Activated T-cell treated with anti-CD3 and anti-CD28 coated beads, Interleukin-2, amount 50 U/mL, for 4 hours (primary cell): Measurements from ENCODE around the gene ACTR5. TPM values are rescaled to one million over a fixed set of nuclear protein-coding genes. Genes with fewer than 3 reads are reported as not detected.
A peak's percentile ranks its signal among the peaks of the same experiment; 100 is the strongest.

Source experiments
- ATAC-seq, 2 donors: fragments of 200-7000 bp; cut with Tn5 transposase; one replicate each; pipeline ENCODE4 v1.10.0; 2021
- DNase-seq: peaks from one replicate; pipeline ENCODE4 v3.0.0-alpha.2; 2020
- H3K27me3 Mint-ChIP-seq: one replicate; pipeline ENCODE4 v1.8.0; 2021; ENCODE audit warnings: low read depth, mixed read lengths
- H3K36me3 Mint-ChIP-seq: one replicate; pipeline ENCODE4 v1.8.0; 2022; ENCODE audit warnings: mixed read lengths; ENCODE audit not compliant: insufficient read depth
- H3K4me1 Mint-ChIP-seq: one replicate; pipeline ENCODE4 v1.8.0; 2021; ENCODE audit warnings: low read depth, mixed read lengths
- H3K4me3 Mint-ChIP-seq: one replicate; pipeline ENCODE4 v1.8.0; 2021; ENCODE audit warnings: mild to moderate bottlenecking, moderate library complexity, mixed read lengths
- H3K9me3 Mint-ChIP-seq: one replicate; pipeline ENCODE4 v1.8.0; 2021; ENCODE audit warnings: mixed read lengths
- total RNA-seq, 3 donors: library from RNA; stranded (reverse); gene quantifications; one replicate each; pipeline ENCODE4 v1.2.1, GENCODE V29; 2021

ACTR5 gene
- total RNA-seq, 3 donors from 2014 or later = 20.1 to 23.0 (median 21.1) TPM

- ATAC-seq = no peak
Measured at GRCh38 chr20:38725148-38725901, 22.9 kb upstream of the ACTR5 start.

GRCh38 chr20:38725931-38726803 is 22.1 kb upstream of the ACTR5 start:
- Mint-ChIP-seq H3K4me3 (no peak overlapping the region), H3K36me3 (no peaks in the 10 kb centered on the region), H3K9me3 (no peaks in the 10 kb centered on the region), H3K27me3 (peaks cover 93% of the 10 kb centered on the region), H3K4me1 (peaks cover 62% of the 10 kb centered on the region)
- ATAC-seq (peak in 1 of 2 donors; percentile 27), DNase-seq (peak; percentile 26)

More at GRCh38 chr20:38725148-38725901, 22.9 kb upstream of the ACTR5 start:
- Mint-ChIP-seq H3K4me3 (peak overlapping the region; percentile 19), H3K36me3 (no peaks in the 10 kb centered on the region), H3K27me3 (peaks cover 93% of the 10 kb centered on the region), H3K9me3 (no peaks in the 10 kb centered on the region), H3K4me1 (peaks cover 55% of the 10 kb centered on the region)
- DNase-seq = no peak

DNA sequence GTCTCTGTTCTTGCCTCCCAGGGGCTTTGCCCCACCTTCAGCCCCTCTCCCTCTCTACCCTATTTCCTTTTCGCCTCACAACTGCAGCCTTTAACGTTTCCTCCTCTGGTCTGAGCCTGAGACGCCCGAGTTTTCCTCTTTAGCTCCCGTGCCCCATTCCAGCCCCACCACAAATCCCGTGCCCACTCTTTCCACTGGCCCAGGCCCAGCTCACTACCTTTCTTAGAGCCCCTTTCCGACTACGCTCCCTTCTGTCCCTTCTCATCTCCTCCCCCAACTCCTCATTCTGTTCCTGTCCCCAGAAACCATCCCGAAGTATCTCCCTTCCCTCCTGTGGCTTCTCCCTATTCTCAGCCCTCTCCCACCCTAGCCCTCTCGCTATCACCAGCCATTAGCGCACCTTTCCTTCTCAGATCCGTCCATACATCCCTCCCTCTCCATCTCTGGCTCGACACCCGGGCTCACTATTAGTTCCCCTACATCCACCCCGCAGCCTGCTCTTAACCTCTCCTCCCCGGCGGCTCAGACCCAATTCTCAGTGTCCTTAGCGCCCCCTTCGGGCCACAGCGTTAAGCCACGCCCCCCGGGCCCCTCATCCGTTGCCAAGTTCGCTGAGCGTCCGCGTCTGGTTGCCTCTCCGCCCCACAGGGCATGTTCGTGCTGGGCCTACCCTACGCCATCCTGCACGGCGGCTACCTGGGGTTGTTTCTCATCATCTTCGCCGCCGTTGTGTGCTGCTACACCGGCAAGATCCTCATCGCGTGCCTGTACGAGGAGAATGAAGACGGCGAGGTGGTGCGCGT is 21.3 kb upstream of the ACTR5 start:
- Mint-ChIP-seq H3K36me3 (no peaks in the 10 kb centered on the region), H3K4me1 (peaks cover 63% of the 10 kb centered on the region), H3K27me3 (peaks cover 92% of the 10 kb centered on the region), H3K9me3 (no peaks in the 10 kb centered on the region), H3K4me3 (peak overlapping the region; percentile 42)
- peak; percentile 46 for DNase-seq
- peak; percentile 22 to 27 for ATAC-seq

DNA sequence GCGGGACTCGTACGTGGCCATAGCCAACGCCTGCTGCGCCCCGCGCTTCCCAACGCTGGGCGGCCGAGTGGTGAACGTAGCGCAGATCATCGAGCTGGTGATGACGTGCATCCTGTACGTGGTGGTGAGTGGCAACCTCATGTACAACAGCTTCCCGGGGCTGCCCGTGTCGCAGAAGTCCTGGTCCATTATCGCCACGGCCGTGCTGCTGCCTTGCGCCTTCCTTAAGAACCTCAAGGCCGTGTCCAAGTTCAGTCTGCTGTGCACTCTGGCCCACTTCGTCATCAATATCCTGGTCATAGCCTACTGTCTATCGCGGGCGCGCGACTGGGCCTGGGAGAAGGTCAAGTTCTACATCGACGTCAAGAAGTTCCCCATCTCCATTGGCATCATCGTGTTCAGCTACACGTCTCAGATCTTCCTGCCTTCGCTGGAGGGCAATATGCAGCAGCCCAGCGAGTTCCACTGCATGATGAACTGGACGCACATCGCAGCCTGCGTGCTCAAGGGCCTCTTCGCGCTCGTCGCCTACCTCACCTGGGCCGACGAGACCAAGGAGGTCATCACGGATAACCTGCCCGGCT is 20.6 kb upstream of the ACTR5 start:
- Mint-ChIP-seq H3K4me3 (peak overlapping the region; percentile 42), H3K9me3 (no peaks in the 10 kb centered on the region), H3K4me1 (peaks cover 63% of the 10 kb centered on the region), H3K36me3 (no peaks in the 10 kb centered on the region), H3K27me3 (peaks cover 91% of the 10 kb centered on the region)
- no peak for ATAC-seq
- no peak for DNase-seq

- peaks cover 59% of the 10 kb centered on the region for H3K4me1 Mint-ChIP-seq
- no peaks in the 10 kb centered on the region for H3K36me3 Mint-ChIP-seq
- no peaks in the 10 kb centered on the region for H3K9me3 Mint-ChIP-seq
- H3K4me3 Mint-ChIP-seq = no peak overlapping the region
- ATAC-seq (no peak), DNase-seq (no peak)
- peaks cover 91% of the 10 kb centered on the region for H3K27me3 Mint-ChIP-seq
Measured at GRCh38 chr20:38728191-38728781, 20.0 kb upstream of the ACTR5 start.

- ATAC-seq = no peak
- H3K9me3 Mint-ChIP-seq = no peaks in the 10 kb centered on the region
- H3K36me3 Mint-ChIP-seq = no peaks in the 10 kb centered on the region
- no peak overlapping the region for H3K4me3 Mint-ChIP-seq
- peaks cover 54% of the 10 kb centered on the region for H3K4me1 Mint-ChIP-seq
- no peak for DNase-seq
- H3K27me3 Mint-ChIP-seq = peaks cover 94% of the 10 kb centered on the region
Measured at GRCh38 chr20:38728911-38729642, 19.2 kb upstream of the ACTR5 start.

GRCh38 chr20:38729767-38730166 is 18.5 kb upstream of the ACTR5 start:
- no peaks in the 10 kb centered on the region for H3K9me3 Mint-ChIP-seq
- H3K4me3 Mint-ChIP-seq = no peak overlapping the region
- H3K4me1 Mint-ChIP-seq = peaks cover 49% of the 10 kb centered on the region
- DNase-seq = no peak
- no peak for ATAC-seq
- no peaks in the 10 kb centered on the region for H3K36me3 Mint-ChIP-seq
- peaks cover 96% of the 10 kb centered on the region for H3K27me3 Mint-ChIP-seq

- Mint-ChIP-seq H3K9me3 (no peaks in the 10 kb centered on the region), H3K27me3 (peaks cover 96% of the 10 kb centered on the region), H3K36me3 (no peaks in the 10 kb centered on the region), H3K4me1 (peaks cover 44% of the 10 kb centered on the region), H3K4me3 (peak overlapping the region; percentile 73)
- no peak for ATAC-seq
- no peak for DNase-seq
Measured at GRCh38 chr20:38730167-38730988, 17.9 kb upstream of the ACTR5 start.

DNA sequence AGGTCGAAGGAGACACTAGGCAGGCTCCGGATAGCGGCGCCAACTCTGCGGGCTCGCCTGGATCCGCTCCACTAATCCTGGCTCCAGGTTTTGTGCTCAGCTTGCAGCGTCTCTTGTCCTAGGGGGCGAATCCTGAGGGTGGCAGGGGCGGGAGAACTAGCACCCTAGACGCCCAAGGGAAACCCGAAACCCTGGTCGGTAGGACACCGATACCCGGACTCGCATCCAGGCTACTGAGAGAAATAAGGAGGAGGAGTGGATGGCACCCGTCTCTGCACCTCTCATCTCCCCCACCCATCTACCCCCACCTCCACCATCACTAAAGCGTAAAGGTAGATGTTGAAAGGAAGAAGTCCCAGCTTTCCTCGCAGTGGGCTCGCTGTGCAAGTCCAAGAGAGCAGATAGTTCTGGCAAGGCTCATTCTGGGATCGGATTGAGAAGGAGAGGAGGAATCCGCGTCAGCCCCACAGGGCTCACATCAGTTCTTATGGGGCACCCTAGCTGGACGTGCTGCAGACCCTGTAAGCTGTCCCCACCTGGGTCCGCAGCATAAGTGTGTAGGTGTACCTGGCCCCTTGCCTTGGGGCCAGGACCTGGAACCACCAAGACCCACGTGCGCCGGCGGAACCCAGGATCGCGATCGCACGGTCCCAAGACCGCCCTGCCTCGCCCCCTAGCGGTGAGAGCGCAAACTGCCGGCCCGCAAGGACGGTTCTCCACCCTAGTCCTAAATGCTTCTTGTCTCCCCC is 17.1 kb upstream of the ACTR5 start:
- H3K27me3 Mint-ChIP-seq = peaks cover 97% of the 10 kb centered on the region
- DNase-seq = peak; percentile 82
- peaks cover 38% of the 10 kb centered on the region for H3K4me1 Mint-ChIP-seq
- no peaks in the 10 kb centered on the region for H3K9me3 Mint-ChIP-seq
- no peaks in the 10 kb centered on the region for H3K36me3 Mint-ChIP-seq
- peak; percentile 78 to 83 for ATAC-seq
- peak overlapping the region; percentile 73 for H3K4me3 Mint-ChIP-seq

- ATAC-seq (no peak), DNase-seq (no peak)
- peak overlapping the region; percentile 73 for H3K4me3 Mint-ChIP-seq
Measured at GRCh38 chr20:38731738-38732113, 16.5 kb upstream of the ACTR5 start.

DNA sequence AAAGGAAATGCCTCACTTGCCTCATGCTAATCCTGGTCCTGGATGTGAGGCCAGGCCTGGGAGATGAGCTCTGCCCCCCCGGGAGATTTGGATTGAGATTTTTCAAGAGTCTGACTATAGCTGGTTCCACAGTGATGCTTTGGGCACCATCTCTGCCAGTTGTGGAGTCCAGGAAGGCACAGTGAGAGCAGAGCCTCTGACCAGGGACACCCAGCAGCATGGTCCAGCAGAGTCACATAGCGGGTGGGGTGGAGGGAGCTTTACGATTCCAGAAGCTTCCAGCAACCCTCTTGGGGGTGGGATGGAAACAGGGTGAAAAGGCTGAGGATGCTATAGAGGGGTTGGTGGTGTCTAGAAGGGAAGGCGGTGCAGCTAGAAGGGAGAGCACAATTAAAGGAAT is 15.3 kb upstream of the ACTR5 start:
- ATAC-seq = no peak
- H3K36me3 Mint-ChIP-seq = no peaks in the 10 kb centered on the region
- no peak for DNase-seq
- H3K9me3 Mint-ChIP-seq = no peaks in the 10 kb centered on the region
- peaks cover 23% of the 10 kb centered on the region for H3K4me1 Mint-ChIP-seq
- H3K27me3 Mint-ChIP-seq = peaks cover 93% of the 10 kb centered on the region
- no peak overlapping the region for H3K4me3 Mint-ChIP-seq

More at GRCh38 chr20:38731738-38732113, 16.5 kb upstream of the ACTR5 start:
- peaks cover 97% of the 10 kb centered on the region for H3K27me3 Mint-ChIP-seq
- peaks cover 34% of the 10 kb centered on the region for H3K4me1 Mint-ChIP-seq
- no peaks in the 10 kb centered on the region for H3K9me3 Mint-ChIP-seq
- no peaks in the 10 kb centered on the region for H3K36me3 Mint-ChIP-seq

DNA sequence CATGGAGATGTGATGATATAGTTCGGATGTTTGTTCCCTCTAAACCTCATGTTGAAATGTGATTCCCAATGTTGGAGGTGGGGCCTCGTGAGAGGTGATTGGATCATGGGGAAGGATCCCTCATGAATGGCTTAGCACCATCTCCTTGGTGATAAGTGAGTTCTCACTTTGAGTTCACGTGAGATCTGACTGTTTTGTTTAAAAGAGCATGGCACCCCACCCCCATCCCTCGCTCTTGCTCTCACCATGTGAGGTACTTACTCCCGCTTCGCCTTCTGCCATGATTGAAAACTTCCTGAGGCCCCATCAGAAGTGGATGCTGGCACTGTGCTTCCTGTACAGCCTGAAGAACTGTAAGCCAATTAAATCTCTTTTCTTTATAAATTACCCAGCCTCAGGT is 13.1 kb upstream of the ACTR5 start:
- Mint-ChIP-seq H3K4me1 (peaks cover 9% of the 10 kb centered on the region), H3K9me3 (no peaks in the 10 kb centered on the region)
- no peak for ATAC-seq

More for the DNA sequence above, 13.1 kb upstream of the ACTR5 start:
- H3K27me3 Mint-ChIP-seq = peaks cover 81% of the 10 kb centered on the region
- no peak for DNase-seq
- H3K4me3 Mint-ChIP-seq = no peak overlapping the region
- H3K36me3 Mint-ChIP-seq = no peaks in the 10 kb centered on the region
